HepG2 (cell line): ENCODE measurements around the gene CERS6.

Experiments used
- CREB1 ChIP-seq, 2 experiments: fragments of 450-650 bp in 1 of 2; IDR thresholded peaks; 2 replicates each; pipeline ENCODE4 v1.6.1; 2016 to 2017; ENCODE audit warnings: control low read depth in 1 of 2, mild to moderate bottlenecking in 1 of 2, missing compliant biosample characterization in 1 of 2, missing genetic modification characterization in 1 of 2
- GATAD1 ChIP-seq: IDR thresholded peaks from 2 replicates; pipeline ENCODE4 v1.6.1; 2016; ENCODE audit warnings: missing genetic modification reagents, missing compliant biosample characterization
- MAFK ChIP-seq, 2 experiments: IDR thresholded peaks in 1 of 2; conservative IDR thresholded peaks in 1 of 2; 2 replicates each; pipeline ENCODE4 v1.6.1; 2011; ENCODE audit warnings: improper control_type of control experiment in 2 of 2, low read length in 2 of 2
- RAD21 ChIP-seq: fragments of 450-650 bp; formaldehyde crosslinking; IDR thresholded peaks from 2 replicates; pipeline ENCODE4 v1.5.0; 2020; ENCODE audit warnings: mild to moderate bottlenecking
- SMC3 ChIP-seq: IDR thresholded peaks from 2 replicates; pipeline ENCODE4 v1.6.1; 2011; ENCODE audit warnings: low read length, improper control_type of control experiment
- ZNF431 ChIP-seq: sonication (generic); formaldehyde crosslinking; IDR thresholded peaks from 2 replicates; pipeline ENCODE4 v1.9.0; 2022; ENCODE audit warnings: missing genetic modification reagents, low read depth, mild to moderate bottlenecking, borderline replicate concordance
- TF ChIP-seq, protein P1 (sequence below), 2 experiments: IDR thresholded peaks; 2 replicates each; pipeline ENCODE4 v1.6.1; 2011 to 2012; ENCODE audit warnings: low read length in 2 of 2, borderline replicate concordance in 1 of 2, low read depth in 1 of 2, mild to moderate bottlenecking in 1 of 2, moderate library complexity in 1 of 2
- TF ChIP-seq, protein P2 (sequence below): sonication (generic); formaldehyde crosslinking; IDR thresholded peaks from 2 replicates; pipeline ENCODE4 v1.4.0; 2020; ENCODE audit warnings: missing genetic modification reagents, mild to moderate bottlenecking, borderline replicate concordance
- TF ChIP-seq, protein P3 (sequence below): sonication (generic); formaldehyde crosslinking; IDR thresholded peaks from 2 replicates; pipeline ENCODE4 v1.8.0; 2022; ENCODE audit warnings: low read depth, missing genetic modification reagents

GRCh38 chr2:168660870-168661862, 205.1 kb downstream of the CERS6 start:
- no peak for TF ChIP-seq RAD21 (CRISPR knock-in tag)
- TF ChIP-seq MAFK (conservative IDR thresholded peaks at IDR 0.05 in 1 of 2, IDR thresholded peaks at IDR 0.05 in 1 of 2; ENCODE audit: low read length in 2 of 2), result no peak
- TF ChIP-seq SMC3, result no peak
- TF ChIP-seq GATAD1, result no peak
- no peak for TF ChIP-seq ZNF431
- TF ChIP-seq, protein P1, sequence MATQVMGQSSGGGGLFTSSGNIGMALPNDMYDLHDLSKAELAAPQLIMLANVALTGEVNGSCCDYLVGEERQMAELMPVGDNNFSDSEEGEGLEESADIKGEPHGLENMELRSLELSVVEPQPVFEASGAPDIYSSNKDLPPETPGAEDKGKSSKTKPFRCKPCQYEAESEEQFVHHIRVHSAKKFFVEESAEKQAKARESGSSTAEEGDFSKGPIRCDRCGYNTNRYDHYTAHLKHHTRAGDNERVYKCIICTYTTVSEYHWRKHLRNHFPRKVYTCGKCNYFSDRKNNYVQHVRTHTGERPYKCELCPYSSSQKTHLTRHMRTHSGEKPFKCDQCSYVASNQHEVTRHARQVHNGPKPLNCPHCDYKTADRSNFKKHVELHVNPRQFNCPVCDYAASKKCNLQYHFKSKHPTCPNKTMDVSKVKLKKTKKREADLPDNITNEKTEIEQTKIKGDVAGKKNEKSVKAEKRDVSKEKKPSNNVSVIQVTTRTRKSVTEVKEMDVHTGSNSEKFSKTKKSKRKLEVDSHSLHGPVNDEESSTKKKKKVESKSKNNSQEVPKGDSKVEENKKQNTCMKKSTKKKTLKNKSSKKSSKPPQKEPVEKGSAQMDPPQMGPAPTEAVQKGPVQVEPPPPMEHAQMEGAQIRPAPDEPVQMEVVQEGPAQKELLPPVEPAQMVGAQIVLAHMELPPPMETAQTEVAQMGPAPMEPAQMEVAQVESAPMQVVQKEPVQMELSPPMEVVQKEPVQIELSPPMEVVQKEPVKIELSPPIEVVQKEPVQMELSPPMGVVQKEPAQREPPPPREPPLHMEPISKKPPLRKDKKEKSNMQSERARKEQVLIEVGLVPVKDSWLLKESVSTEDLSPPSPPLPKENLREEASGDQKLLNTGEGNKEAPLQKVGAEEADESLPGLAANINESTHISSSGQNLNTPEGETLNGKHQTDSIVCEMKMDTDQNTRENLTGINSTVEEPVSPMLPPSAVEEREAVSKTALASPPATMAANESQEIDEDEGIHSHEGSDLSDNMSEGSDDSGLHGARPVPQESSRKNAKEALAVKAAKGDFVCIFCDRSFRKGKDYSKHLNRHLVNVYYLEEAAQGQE (IDR thresholded peaks at IDR 0.05; ENCODE audit: borderline replicate concordance in 1 of 2, low read depth in 1 of 2, low read length in 2 of 2), result no peak
- TF ChIP-seq, protein P2, sequence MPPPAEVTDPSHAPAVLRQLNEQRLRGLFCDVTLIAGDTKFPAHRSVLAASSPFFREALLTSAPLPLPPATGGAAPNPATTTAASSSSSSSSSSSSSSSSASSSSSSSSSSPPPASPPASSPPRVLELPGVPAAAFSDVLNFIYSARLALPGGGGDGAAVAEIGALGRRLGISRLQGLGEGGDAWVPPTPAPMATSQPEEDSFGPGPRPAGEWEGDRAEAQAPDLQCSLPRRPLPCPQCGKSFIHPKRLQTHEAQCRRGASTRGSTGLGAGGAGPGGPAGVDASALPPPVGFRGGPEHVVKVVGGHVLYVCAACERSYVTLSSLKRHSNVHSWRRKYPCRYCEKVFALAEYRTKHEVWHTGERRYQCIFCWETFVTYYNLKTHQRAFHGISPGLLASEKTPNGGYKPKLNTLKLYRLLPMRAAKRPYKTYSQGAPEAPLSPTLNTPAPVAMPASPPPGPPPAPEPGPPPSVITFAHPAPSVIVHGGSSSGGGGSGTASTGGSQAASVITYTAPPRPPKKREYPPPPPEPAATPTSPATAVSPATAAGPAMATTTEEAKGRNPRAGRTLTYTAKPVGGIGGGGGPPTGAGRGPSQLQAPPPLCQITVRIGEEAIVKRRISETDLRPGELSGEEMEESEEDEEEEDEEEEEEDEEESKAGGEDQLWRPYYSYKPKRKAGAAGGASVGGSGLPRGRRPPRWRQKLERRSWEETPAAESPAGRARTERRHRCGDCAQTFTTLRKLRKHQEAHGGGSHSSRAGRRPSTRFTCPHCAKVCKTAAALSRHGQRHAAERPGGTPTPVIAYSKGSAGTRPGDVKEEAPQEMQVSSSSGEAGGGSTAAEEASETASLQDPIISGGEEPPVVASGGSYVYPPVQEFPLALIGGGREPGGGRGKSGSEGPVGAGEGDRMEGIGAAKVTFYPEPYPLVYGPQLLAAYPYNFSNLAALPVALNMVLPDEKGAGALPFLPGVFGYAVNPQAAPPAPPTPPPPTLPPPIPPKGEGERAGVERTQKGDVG (CRISPR knock-in tag), result no peak
- TF ChIP-seq CREB1 (IDR thresholded peaks at IDR 0.05), result no peak
- TF ChIP-seq CREB1 (CRISPR knock-in tag; IDR thresholded peaks at IDR 0.05), result no peak
- TF ChIP-seq, protein P3, sequence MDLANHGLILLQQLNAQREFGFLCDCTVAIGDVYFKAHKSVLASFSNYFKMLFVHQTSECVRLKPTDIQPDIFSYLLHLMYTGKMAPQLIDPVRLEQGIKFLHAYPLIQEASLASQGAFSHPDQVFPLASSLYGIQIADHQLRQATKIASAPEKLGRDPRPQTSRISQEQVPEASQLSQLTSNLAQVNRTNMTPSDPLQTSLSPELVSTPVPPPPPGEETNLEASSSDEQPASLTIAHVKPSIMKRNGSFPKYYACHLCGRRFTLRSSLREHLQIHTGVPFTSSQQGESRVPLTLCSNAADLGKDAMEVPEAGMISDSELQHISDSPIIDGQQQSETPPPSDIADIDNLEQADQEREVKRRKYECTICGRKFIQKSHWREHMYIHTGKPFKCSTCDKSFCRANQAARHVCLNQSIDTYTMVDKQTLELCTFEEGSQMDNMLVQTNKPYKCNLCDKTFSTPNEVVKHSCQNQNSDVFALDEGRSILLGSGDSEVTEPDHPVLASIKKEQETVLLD (CRISPR knock-in tag), result no peak
